PFSK-1 (cell line): ENCODE measurements around the gene OR4K17.

Experiments
- FOXP2 ChIP-seq: optimal IDR thresholded peaks from 2 replicates; pipeline ENCODE3; 2011; ENCODE audit warnings: borderline replicate concordance, control low read depth, inconsistent platforms; ENCODE audit not compliant: insufficient read depth; ENCODE audit errors: extremely low read length, extremely low read depth
- POLR2AphosphoS5 ChIP-seq: IDR thresholded peaks from 2 replicates; pipeline ENCODE4 v1.6.1; 2012; ENCODE audit warnings: low read depth, mild to moderate bottlenecking, control low read depth, low read length, moderate library complexity
- TAF1 ChIP-seq: IDR thresholded peaks from 2 replicates; pipeline ENCODE4 v1.6.1; 2012; ENCODE audit warnings: low read length, control low read depth, borderline replicate concordance; ENCODE audit not compliant: insufficient read depth
- TF ChIP-seq, protein P1 (sequence below), 2 experiments: IDR thresholded peaks; 2 replicates each; pipeline versions ENCODE4 v1.6.1 to v1.8.0; 2011 to 2012; ENCODE audit warnings: low read depth in 2 of 2, low read length in 2 of 2, control low read depth in 1 of 2, inconsistent platforms in 1 of 2, mild to moderate bottlenecking in 1 of 2, moderate library complexity in 1 of 2; ENCODE audit not compliant: insufficient read depth in 1 of 2

DNA sequence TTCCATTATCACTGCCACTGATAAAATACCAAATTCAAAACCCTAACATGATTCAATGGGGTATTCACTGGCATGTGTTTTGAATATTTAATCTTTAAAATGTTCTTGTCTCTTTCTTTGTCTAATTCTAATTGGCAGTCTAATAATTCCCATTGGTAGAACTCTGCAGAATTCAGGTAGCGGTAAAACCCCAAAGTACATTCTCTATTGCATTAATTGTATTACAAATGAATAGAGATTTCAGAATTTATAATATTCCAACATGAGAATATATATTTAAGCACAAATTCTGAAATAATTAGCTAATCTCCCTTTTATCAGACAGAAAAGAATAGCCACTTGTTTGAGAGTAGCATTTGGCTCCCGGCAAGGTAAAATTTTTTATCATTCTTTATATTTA is 28.0 kb downstream of the OR4K17 start, which contains the start of gene OR4N5:
- TF ChIP-seq POLR2AphosphoS5: no peak
- TF ChIP-seq FOXP2: no peak
- TF ChIP-seq, protein P1, sequence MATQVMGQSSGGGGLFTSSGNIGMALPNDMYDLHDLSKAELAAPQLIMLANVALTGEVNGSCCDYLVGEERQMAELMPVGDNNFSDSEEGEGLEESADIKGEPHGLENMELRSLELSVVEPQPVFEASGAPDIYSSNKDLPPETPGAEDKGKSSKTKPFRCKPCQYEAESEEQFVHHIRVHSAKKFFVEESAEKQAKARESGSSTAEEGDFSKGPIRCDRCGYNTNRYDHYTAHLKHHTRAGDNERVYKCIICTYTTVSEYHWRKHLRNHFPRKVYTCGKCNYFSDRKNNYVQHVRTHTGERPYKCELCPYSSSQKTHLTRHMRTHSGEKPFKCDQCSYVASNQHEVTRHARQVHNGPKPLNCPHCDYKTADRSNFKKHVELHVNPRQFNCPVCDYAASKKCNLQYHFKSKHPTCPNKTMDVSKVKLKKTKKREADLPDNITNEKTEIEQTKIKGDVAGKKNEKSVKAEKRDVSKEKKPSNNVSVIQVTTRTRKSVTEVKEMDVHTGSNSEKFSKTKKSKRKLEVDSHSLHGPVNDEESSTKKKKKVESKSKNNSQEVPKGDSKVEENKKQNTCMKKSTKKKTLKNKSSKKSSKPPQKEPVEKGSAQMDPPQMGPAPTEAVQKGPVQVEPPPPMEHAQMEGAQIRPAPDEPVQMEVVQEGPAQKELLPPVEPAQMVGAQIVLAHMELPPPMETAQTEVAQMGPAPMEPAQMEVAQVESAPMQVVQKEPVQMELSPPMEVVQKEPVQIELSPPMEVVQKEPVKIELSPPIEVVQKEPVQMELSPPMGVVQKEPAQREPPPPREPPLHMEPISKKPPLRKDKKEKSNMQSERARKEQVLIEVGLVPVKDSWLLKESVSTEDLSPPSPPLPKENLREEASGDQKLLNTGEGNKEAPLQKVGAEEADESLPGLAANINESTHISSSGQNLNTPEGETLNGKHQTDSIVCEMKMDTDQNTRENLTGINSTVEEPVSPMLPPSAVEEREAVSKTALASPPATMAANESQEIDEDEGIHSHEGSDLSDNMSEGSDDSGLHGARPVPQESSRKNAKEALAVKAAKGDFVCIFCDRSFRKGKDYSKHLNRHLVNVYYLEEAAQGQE (IDR thresholded peaks at IDR 0.05; ENCODE audit: insufficient read depth in 1 of 2, low read depth in 2 of 2, low read length in 2 of 2): no peak
- no peak for TF ChIP-seq TAF1
